ENCODE data around the gene CELF1.
A peak's percentile ranks its signal among the peaks of the same experiment; 100 is the strongest.

The CELF1 gene

GRCh38 chr11:47488111-47488510 lies 64.8 kb downstream of the CELF1 start:
- no peak for DNase-seq (ENCODE audit: low read depth in 2 of 3, low spot score in 1 of 3)

- no peak for DNase-seq (ENCODE audit: low read depth in 2 of 3, low spot score in 1 of 3)
Measured at GRCh38 chr11:47487421-47487820, 65.5 kb downstream of the CELF1 start.

GRCh38 chr11:47485107-47485506 lies 67.8 kb downstream of the CELF1 start:
- DNase-seq (ENCODE audit: low read depth in 2 of 3, low spot score in 1 of 3) = no peak

GRCh38 chr11:47483457-47483856 lies 69.5 kb downstream of the CELF1 start:
- DNase-seq (ENCODE audit: low read depth in 2 of 3, low spot score in 1 of 3) = no peak

- DNase-seq (ENCODE audit: low read depth in 2 of 3, low spot score in 1 of 3) = no peak
Measured at GRCh38 chr11:47480762-47481161, 72.2 kb downstream of the CELF1 start.

- DNase-seq (ENCODE audit: low read depth in 2 of 3, low spot score in 1 of 3) = no peak
Measured at GRCh38 chr11:47478651-47479329, 74.1 kb downstream of the CELF1 start.

- no peak for DNase-seq (ENCODE audit: low read depth in 2 of 3, low spot score in 1 of 3)
Measured at GRCh38 chr11:47477753-47478152, 75.2 kb downstream of the CELF1 start.

- DNase-seq (ENCODE audit: low read depth in 2 of 3, low spot score in 1 of 3) = no peak
Measured at GRCh38 chr11:47477323-47477722, 75.6 kb downstream of the CELF1 start.

- no peak for DNase-seq (ENCODE audit: low read depth in 2 of 3, low spot score in 1 of 3)
Measured at GRCh38 chr11:47470671-47471070, 82.3 kb downstream of the CELF1 start.

GRCh38 chr11:47469361-47470179 lies 83.4 kb downstream of the CELF1 start:
- DNase-seq (ENCODE audit: low read depth in 2 of 3, low spot score in 1 of 3) = no peak

GRCh38 chr11:47468598-47469214 lies 84.2 kb downstream of the CELF1 start:
- DNase-seq (ENCODE audit: low read depth in 2 of 3, low spot score in 1 of 3) = no peak

GRCh38 chr11:47467357-47467756 lies 85.6 kb downstream of the CELF1 start:
- no peak for DNase-seq (ENCODE audit: low read depth in 2 of 3, low spot score in 1 of 3)

- no peak for DNase-seq (ENCODE audit: low read depth in 2 of 3, low spot score in 1 of 3)
Measured at GRCh38 chr11:47466701-47467250, 86.2 kb downstream of the CELF1 start.

- no peak for DNase-seq (ENCODE audit: low read depth in 2 of 3, low spot score in 1 of 3)
Measured at GRCh38 chr11:47466201-47466600, 86.7 kb downstream of the CELF1 start.

- DNase-seq (ENCODE audit: low read depth in 2 of 3, low spot score in 1 of 3) = no peak
Measured at GRCh38 chr11:47464483-47464882, 88.4 kb downstream of the CELF1 start.

GRCh38 chr11:47461876-47462275 lies 91.1 kb downstream of the CELF1 start:
- DNase-seq (ENCODE audit: low read depth in 2 of 3, low spot score in 1 of 3) = no peak

- DNase-seq (ENCODE audit: low read depth in 2 of 3, low spot score in 1 of 3) = no peak
Measured at GRCh38 chr11:47460571-47461235, 92.2 kb downstream of the CELF1 start.

GRCh38 chr11:47454258-47454671 lies 98.7 kb downstream of the CELF1 start:
- peak; percentile 48 to 55 (median 49) for DNase-seq (ENCODE audit: low read depth in 2 of 3, low spot score in 1 of 3)

- DNase-seq (ENCODE audit: low read depth in 2 of 3, low spot score in 1 of 3) = no peak
Measured at GRCh38 chr11:47453365-47453764, 99.6 kb downstream of the CELF1 start.

GRCh38 chr11:47451990-47452389 lies 100.9 kb downstream of the CELF1 start:
- DNase-seq (ENCODE audit: low read depth in 2 of 3, low spot score in 1 of 3) = no peak

- no peak for DNase-seq (ENCODE audit: low read depth in 2 of 3, low spot score in 1 of 3)
Measured at GRCh38 chr11:47451436-47451835, 101.5 kb downstream of the CELF1 start.

All from stimulated activated CD4-positive, alpha-beta T cell treated with anti-CD3 and anti-CD28 coated beads, Interleukin-12 subunit alpha, Interleukin-12 subunit beta, amount 100 ng/mL, for 48 hours (primary cell).